DMS114 treated with DMSO at 0.1 percent for 48 hours (cell line): ENCODE data around the gene PDE4C.

Source experiments
- DNase-seq: peaks from one replicate; lab custom pipeline; 2025; ENCODE audit not compliant: unreplicated experiment; lab: John Stamatoyannopoulos, UW

The PDE4C gene

GRCh38 chr19:18225702-18226468 is at the start of gene PDE4C:
TSS of gene PDE4C (minus strand) at chr19:18226438. CDS start at chr19:18226415, 23 bp downstream.
- no peak for DNase-seq

- DNase-seq: no peak
Measured at GRCh38 chr19:18274781-18275356, 48.6 kb upstream of the PDE4C start.

GRCh38 chr19:18274219-18274780 is 48.1 kb upstream of the PDE4C start, which contains the start of gene IQCN:
TSS of gene IQCN (minus strand) at chr19:18274452. CDS start at chr19:18269478, 4,974 bp downstream.
- no peak for DNase-seq

- DNase-seq: no peak
Measured at GRCh38 chr19:18273561-18274218, 47.5 kb upstream of the PDE4C start.

GRCh38 chr19:18271433-18271841 is 45.2 kb upstream of the PDE4C start:
- no peak for DNase-seq

DNA sequence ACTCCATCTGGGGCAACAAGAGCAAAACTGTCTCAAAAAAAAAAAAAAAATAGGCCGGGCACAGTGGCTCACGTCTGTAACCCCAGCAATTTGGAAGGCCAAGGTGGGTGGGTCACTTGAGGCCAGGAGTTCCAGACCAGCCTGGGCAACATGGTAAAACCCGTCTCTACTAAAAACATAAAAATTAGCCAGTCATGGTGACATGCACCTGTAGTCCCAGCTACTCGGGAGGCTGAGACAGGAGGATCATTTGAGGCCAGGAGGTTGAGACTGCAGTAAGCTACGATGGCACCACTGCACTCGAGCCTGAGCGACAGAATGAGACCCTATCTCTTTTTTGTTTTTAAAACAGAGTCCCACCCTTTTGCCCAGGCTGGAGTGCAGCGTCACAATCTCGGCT is 44.1 kb upstream of the PDE4C start:
- no peak for DNase-seq

DNA sequence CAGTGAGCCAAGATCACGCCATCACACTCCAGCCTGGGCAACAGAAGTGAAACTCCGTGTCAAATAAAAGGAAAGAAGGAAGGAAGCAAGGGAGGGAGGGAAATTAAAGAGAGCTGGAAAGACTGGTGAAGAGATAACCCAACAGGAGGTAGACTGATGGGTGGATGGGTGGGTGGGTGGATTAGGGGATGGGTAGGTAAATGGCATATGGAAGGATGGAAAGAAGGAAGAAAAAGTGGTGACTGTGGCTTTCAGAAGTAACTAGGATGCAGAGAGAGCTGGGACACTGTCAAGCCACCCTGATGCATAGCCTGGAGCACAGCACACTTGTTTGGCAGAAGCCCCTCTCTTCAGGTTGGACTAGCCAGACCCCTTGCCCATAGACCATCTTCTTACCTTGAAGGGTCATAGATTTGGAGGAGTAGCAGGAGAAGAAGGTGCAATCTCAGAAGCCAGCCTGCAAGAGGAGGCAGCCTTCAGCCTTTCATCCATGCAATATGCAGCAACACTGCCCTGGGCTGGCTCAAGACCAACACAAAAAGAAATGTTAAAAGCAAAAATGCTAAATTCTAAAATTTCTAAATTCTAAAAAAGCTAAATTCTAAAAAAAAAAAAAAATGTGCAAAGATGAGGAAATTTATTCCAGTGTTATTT is 43.0 kb upstream of the PDE4C start:
- DNase-seq: no peak

GRCh38 chr19:18266771-18267686 is 40.8 kb upstream of the PDE4C start:
- no peak for DNase-seq

GRCh38 chr19:18265582-18265981 is 39.3 kb upstream of the PDE4C start:
- no peak for DNase-seq

- DNase-seq: no peak
Measured at GRCh38 chr19:18264971-18265540, 38.8 kb upstream of the PDE4C start.

DNA sequence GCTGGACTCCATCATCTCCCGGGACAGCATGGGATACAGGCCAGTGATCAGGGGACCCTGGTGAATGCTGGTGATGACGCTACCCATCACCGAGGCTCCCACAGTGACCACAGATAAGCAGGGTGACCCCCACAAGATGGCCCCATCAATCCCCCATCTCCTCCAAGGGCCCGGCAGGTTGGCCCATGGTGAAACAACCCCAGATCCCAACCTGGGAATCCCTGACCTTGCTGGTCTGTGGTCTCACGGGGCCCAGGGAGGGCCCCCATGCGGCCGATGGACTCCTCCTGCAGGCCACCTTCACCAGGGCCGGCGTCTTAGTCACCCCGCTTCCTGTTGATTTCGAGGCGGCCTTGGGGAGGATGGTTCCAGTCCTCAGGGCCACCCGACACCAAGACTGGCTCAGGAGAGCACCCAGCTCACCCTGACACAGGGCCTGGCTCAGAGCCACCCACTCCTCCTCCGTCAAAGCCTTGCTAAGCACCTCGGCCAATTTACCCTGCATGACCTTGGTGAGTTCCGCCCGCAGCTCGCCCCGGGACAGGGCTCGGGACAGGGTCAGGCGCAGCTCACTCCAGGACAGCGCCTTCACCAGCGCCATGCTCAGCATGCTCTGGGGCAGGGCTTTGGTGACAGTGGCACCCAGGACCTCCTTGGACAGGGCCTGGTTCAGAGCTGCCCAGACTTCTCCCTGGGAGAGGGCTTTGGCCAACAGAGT is 38.1 kb upstream of the PDE4C start:
- no peak for DNase-seq

- DNase-seq: no peak
Measured at GRCh38 chr19:18263324-18264136, 37.3 kb upstream of the PDE4C start.

- no peak for DNase-seq
Measured at GRCh38 chr19:18262917-18263316, 36.7 kb upstream of the PDE4C start.

DNA sequence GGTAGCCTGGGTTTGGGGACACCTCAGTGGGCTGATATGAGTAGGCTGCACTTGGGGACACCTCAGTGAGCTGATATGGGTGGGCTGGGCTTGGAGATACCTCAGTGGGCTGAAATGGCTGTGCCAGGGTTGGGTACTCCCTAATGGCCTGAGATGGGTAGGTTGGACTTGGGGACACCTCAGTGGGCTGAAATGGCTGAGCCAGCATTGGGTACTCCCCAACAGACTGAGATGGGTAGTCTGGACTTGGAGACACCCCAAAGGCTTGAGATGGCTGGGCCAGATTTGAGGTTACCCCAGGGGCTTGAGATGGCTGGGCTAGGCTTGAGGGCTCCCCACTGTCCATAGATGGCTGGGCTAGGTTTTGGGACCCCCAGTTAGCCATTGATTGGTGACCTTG is 35.9 kb upstream of the PDE4C start:
- DNase-seq: no peak

DNA sequence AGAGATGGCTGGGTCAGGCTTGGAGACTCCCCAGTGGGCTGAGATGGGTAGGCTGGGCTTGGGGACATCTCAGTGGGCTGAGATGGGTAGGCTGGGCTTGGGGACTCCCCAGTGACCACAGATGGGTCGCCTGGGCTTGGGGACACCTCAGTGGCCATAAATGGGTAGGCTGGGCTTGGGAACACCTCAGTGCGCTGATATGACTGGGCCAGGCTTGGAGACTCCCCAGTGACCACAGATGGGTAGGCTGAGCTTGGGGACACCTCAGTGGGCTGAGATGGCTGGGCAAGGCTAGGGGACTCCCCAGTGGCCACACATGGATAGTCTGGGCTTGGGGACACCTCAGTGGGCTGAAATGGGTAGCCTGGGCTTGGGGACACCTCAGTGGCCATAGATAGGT is 35.2 kb upstream of the PDE4C start:
- no peak for DNase-seq

DNA sequence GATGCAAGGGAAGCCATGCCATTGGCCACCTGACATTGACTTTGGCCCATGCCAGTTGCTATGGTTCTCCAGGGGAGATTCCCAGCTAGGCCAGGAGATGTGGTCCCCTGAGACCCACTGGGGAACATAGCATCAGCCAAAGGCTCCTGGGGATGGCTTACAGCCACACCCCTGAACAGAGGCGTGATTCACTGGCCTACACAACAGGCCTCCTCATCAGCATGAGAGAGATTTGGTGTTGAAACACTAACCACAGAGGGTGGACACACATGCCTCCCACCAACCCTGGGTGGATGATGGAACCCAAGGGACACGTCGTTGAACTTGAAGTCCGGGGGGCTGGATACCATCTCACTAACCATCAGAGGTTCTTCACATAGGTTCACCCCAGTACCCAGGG is 33.7 kb upstream of the PDE4C start:
- no peak for DNase-seq

DNA sequence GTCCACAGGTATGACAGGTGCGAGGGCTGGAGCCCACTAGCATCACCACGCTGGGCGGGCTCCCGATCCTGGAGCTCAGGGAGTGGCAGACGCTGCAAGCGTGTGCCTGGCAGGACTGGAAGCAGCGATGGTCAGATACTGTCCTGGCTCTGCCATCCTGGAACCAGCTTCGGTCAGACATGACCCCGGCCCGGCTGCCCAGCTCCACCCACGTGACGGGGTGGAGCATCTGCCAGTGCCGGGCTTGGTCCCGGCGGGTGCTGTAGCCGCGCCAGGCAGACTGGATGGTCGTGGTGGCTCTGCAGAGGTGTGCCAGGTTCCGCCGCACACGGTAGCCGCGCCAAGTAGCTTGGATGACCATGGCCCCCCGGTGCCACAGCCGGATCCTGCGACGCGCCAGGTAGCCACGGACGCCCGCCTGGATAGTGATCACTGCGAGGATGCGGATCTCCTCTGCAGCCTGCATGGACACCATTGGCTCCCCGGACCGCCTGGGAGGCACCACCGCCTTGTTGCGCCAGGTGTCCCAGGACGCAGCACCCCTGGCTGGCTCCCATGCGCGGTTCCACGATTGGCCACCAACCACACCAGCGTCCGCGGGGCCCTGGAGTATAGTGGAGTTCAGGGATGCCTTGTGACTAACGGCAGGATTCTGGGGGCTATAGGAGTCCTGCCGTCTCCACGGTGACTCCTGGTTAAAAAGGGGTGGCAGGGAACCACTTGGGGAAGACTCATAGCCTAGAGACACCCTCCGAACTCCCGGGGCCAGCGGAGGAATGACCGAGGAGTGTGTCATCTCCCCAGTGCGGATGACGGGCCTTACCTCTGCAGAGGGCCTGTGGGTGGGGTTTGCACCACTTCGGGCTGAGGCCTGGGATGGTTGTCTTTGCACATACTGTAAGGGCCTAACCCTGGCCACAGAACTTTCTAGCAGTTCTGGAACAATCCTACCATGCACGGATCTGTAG is 31.5 kb upstream of the PDE4C start:
- DNase-seq: no peak
